Activated CD4-positive, alpha-beta memory T cell treated with anti-CD3 and anti-CD28 coated beads, Interleukin-2, amount 10 ng/mL, durations not matched to agents 7 days and 5 days (primary cell): ENCODE measurements around the gene MTA2. TPM values are rescaled to one million over a fixed set of nuclear protein-coding genes. Genes with fewer than 3 reads are reported as not detected.
"Not testable (repeated sequence)": the region's sequence is repeated elsewhere in the genome, so short reads cannot be mapped to it uniquely, and the experiment has no call there.

Source experiments
- CTCF ChIA-PET: fragments of 350-600 bp; sonication (Branson Sonifier 250); formaldehyde crosslinking; loops from one replicate; lab custom pipeline; 2021; ENCODE audit warnings: antibody characterized with exemption, inconsistent platforms; lab: Charles Lee
- POLR2A ChIA-PET: fragments of 350-600 bp; sonication (Branson Sonifier 250); formaldehyde crosslinking; loops from one replicate; lab custom pipeline; 2021; ENCODE audit warnings: antibody characterized with exemption; lab: Charles Lee
- DNase-seq: peaks from one replicate; pipeline ENCODE4 v3.0.0-alpha.2; 2020
- H3K27ac Mint-ChIP-seq: one replicate; pipeline ENCODE4 v1.8.0; 2021; ENCODE audit warnings: mild to moderate bottlenecking, mixed read lengths
- H3K27me3 Mint-ChIP-seq: one replicate; pipeline ENCODE4 v1.8.0; 2021; ENCODE audit warnings: mixed read lengths
- H3K36me3 Mint-ChIP-seq: one replicate; pipeline ENCODE4 v1.8.0; 2021; ENCODE audit warnings: low read depth, mixed read lengths
- H3K4me1 Mint-ChIP-seq: one replicate; pipeline ENCODE4 v1.8.0; 2021; ENCODE audit warnings: mixed read lengths
- H3K4me3 Mint-ChIP-seq: one replicate; pipeline ENCODE4 v1.8.0; 2021; ENCODE audit warnings: mild to moderate bottlenecking, mixed read lengths
- H3K9me3 Mint-ChIP-seq: one replicate; pipeline ENCODE4 v1.8.0; 2021; ENCODE audit warnings: mixed read lengths
- total RNA-seq, 2 experiments: library from RNA; stranded (reverse); gene quantifications; one replicate each; pipeline ENCODE4 v1.2.3, GENCODE V29; 2021

MTA2 gene
- total RNA-seq, 2 experiments from 2014 or later = 226 TPM

DNA sequence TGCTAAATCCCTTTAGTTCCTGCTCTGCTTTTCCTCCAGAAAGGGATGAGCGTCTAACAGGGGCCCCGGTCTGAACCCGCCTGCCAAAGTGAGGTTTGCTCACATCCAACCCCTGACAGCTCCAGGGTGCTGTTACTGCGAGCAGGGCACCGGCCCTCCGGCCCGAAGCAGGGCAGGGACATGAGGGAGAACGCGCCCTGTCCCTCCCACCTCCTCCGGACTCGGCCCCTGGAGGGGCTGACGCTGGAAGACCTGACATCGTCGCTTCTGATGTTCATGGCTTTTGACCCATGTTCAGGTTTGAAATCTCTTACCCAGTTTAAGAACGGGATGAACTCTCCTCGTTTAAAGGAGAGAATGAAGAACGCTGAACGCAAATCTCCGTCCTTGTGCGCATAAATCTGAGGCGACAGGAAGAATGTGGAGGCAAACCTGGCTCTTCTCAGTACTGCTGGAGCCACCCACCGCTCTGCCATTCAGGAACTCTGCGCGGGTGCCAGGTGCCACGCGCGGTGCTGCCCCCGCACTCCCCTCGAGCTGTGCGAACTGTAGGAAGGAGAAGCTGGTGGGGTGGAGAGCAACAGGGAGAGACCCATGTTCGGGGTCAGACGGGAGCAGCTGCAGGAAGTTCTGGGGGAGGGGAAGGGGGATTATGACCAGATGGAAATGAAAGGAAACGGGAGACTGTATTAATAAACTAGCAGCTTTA is 27.1 kb downstream of the MTA2 start:
- H3K9me3 Mint-ChIP-seq = no peaks in the 10 kb centered on the region
- CTCF ChIA-PET = interaction anchor here (0.9 to 3.9 kb wide), 15 partner anchors 14 to 287 kb away, joined by 3 to 20 read pairs (median 6); partner anchors contain the start of genes C11orf98, CSKMT, LBHD1 and MTA2
- POLR2A ChIA-PET = interaction anchor here (0.9 to 7.8 kb wide), 32 partner anchors 11 to 307 kb away, joined by 3 to 130 read pairs (median 4); partner anchors contain the start of genes AHNAK, B3GAT3, C11orf98 and CSKMT
- H3K27me3 Mint-ChIP-seq = no peaks in the 10 kb centered on the region
- no peak for DNase-seq
- peak overlapping the region; percentile 94 for H3K4me3 Mint-ChIP-seq
- H3K27ac Mint-ChIP-seq = peak overlapping the region; percentile 91
- H3K4me1 Mint-ChIP-seq = peaks cover 53% of the 10 kb centered on the region
- H3K36me3 Mint-ChIP-seq = peaks cover 76% of the 10 kb centered on the region

DNA sequence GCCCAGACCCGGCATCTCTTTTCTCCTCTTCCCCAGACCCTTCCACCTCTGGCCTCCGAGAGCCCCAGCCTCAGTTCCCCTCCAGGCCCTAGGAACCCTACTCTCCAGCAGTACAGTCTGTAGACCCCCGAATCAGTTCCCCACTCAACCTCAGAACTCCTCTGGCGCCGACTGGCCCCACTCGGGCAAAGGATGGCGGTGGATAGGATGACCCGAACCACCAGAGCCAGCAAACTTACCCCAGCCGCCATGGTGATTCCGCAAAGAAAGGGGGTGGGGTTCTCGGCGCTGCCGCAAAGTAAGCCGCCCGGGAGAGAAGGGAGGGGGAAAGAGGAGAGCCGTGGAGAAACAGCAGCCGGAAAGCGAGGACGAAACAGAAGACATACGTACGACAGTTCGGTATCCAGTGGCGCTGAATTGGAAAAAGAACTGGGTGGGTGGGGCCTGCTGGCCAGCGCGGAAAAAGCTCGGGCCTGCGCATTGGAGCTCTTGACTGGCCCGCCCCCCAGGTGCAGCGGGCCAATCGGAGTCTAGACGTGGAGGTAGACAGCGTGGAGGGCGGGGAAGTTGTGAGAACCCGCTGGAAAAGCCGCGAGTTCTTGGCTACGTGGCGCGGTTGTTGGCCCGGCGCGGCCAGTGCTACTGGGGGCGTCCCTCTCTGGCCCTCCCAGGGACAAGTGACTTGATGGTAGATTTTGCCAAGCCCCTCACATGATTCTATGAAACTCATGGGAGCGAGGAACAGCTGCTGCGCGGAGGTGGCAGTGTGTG is 27.9 kb downstream of the MTA2 start, which contains the start of gene EEF1G:
Gene EEF1G, minus strand, starts transcription at position 300 of the 771 bp plus-strand sequence. Its CDS starts 49 bp downstream, at position 251.
- H3K36me3 Mint-ChIP-seq = peaks cover 80% of the 10 kb centered on the region
- POLR2A ChIA-PET = interaction anchor here (0.6 to 7.8 kb wide), 30 partner anchors 12 to 308 kb away, joined by 3 to 130 read pairs (median 4); partner anchors contain the start of genes AHNAK, B3GAT3, C11orf98 and CSKMT

DNA sequence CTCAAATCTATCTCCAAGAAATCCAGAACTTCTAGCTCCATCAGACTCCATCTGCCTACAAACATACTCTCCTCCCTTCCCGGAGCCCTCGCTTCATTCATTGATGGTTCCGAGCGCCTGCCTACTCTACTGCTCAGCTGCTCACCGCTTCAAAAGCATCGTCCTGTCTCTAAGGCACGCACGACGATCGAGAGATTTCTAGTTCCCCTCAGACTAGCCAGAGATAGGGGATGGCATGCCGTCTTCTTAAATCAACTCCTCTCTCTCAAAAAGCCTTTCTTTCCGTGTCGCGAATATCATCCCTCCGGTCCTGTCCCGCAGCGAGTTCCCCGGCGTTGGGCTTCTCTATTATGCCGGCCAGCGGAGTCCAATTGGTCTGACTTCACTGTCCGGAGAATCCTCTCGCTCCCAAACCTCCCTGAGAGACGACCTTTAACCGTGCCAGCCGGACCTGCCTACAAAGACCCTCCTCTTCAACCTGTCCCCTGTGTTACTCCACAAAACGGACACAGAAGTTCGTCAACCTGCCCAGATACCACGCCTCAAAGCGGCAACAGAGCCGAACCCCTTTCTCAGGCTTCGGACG is 28.6 kb downstream of the MTA2 start:
- Mint-ChIP-seq H3K27ac (peak overlapping the region; percentile 91), H3K4me3 (peak overlapping the region; percentile 94), H3K4me1 (peaks cover 62% of the 10 kb centered on the region), H3K36me3 (peaks cover 79% of the 10 kb centered on the region), H3K27me3 (no peaks in the 10 kb centered on the region), H3K9me3 (no peaks in the 10 kb centered on the region)
- peak; percentile 39 for DNase-seq
- ChIA-PET POLR2A (interaction anchor here (0.5 to 7.8 kb wide), 37 partner anchors 12 to 309 kb away, joined by 3 to 130 read pairs (median 4); partner anchors contain the start of genes AHNAK, B3GAT3, C11orf98 and CSKMT), CTCF (interaction anchor here (0.6 to 3.9 kb wide), 15 partner anchors 13 to 289 kb away, joined by 3 to 20 read pairs (median 6); partner anchors contain the start of genes LBHD1, TUT1, UQCC3 and ZBTB3)

More for the DNA sequence above, 27.9 kb downstream of the MTA2 start, which contains the start of gene EEF1G:
- Mint-ChIP-seq H3K4me1 (peaks cover 58% of the 10 kb centered on the region), H3K27ac (peak within 1 kb of the TSS; percentile 91), H3K4me3 (peak within 1 kb of the TSS; percentile 94), H3K9me3 (no peaks in the 10 kb centered on the region), H3K27me3 (no peaks in the 10 kb centered on the region)
- DNase-seq = peak; percentile 99
- CTCF ChIA-PET = interaction anchor here (0.6 to 3.9 kb wide), 15 partner anchors 13 to 288 kb away, joined by 3 to 20 read pairs (median 6); partner anchors contain the start of genes C11orf98, CSKMT, LBHD1 and MTA2

DNA sequence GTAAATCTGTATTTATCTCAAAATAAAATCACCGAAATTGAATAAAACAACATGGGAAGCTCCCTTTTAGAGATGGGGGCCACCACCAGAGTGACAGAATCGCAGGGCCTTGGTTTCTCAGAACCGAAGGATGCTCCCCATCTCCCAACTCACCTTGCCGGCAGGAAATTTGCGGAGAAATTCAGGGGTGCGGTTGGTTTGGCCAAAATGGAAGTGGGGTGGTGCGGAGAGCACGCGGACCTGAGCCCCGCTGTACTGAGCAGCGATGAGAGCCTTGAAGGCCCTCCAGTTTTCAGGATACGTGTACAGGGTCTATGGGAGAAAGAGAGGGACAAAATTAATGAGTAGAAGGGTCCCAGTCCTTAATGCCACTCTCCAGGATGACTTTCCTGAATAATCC is 29.2 kb downstream of the MTA2 start:
- H3K27ac Mint-ChIP-seq = peak overlapping the region; percentile 91
- peaks cover 76% of the 10 kb centered on the region for H3K36me3 Mint-ChIP-seq

DNA sequence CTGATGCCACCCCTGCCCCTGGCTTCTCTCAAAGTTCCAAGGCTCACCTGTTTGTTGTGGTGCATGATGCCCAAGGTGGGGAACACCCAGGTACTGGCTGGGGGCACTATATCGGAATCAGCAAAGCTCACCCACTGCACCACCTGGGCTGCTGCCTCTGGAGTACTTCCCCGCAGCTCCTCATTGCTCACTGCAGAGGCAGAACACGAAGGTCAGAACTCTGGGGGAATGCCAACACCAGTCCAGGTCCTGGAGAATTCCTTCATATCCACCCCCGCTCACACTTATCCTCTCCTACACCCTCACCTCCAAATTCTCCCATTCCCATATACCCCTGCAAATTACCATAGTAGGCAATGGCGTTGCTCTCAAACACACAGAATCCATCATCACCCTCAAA is 30.2 kb downstream of the MTA2 start:
- ChIA-PET POLR2A (interaction anchor here (1.8 to 6.8 kb wide), 4 partner anchors 15 to 147 kb away, joined by 5 to 130 read pairs (median 16); partner anchors contain the start of gene TUT1), CTCF (interaction anchor here (0.9 to 2.6 kb wide), 4 partner anchors 11 to 146 kb away, joined by 3 to 13 read pairs (median 7); no protein-coding TSS in a partner anchor)
- Mint-ChIP-seq H3K4me1 (peaks cover 70% of the 10 kb centered on the region), H3K27ac (peak overlapping the region; percentile 91), H3K36me3 (peaks cover 77% of the 10 kb centered on the region), H3K4me3 (peak overlapping the region; percentile 94)
- not testable (repeated sequence) for H3K27me3 Mint-ChIP-seq, DNase-seq, H3K9me3 Mint-ChIP-seq

More for the DNA sequence above, 29.2 kb downstream of the MTA2 start:
- Mint-ChIP-seq H3K9me3 (no peaks in the 10 kb centered on the region), H3K27me3 (no peaks in the 10 kb centered on the region), H3K4me1 (peaks cover 64% of the 10 kb centered on the region), H3K4me3 (peak overlapping the region; percentile 94)
- CTCF ChIA-PET = interaction anchor here (0.9 to 3.9 kb wide), 5 partner anchors 15 to 177 kb away, joined by 3 to 20 read pairs (median 6); partner anchors contain the start of gene TUT1
- no peak for DNase-seq
- POLR2A ChIA-PET = interaction anchor here (0.5 to 7.8 kb wide), 13 partner anchors 16 to 303 kb away, joined by 3 to 130 read pairs (median 4); partner anchors contain the start of genes C11orf98, CSKMT, LBHD1 and TUT1

DNA sequence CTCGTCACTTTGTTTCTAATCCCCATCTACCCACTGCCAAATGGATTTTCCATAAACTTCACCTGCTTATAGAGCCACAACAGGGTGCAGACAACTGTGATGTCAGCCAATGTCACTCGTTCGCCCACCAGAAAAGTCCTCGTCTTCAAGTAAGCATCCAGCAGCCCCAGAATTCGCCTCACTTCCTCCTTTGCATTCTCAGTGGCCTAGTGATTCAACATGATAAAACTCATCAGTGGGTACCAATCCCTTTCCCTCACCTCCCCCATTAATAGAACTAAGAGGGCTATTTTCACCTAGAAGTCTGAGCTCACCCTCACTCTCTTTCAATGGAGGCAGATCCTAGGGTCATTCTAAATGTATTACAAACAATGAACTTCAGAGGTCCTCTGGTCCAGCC is 30.8 kb downstream of the MTA2 start:
- ChIA-PET CTCF (interaction anchor here (0.8 to 2.6 kb wide), 8 partner anchors 10 to 176 kb away, joined by 3 to 13 read pairs (median 4); no protein-coding TSS in a partner anchor), POLR2A (interaction anchor here (1.1 to 6.8 kb wide), 4 partner anchors 15 to 27 kb away, joined by 3 to 130 read pairs (median 16); partner anchors contain the start of gene TUT1)
- Mint-ChIP-seq H3K4me3 (peak overlapping the region; percentile 94), H3K27ac (peak overlapping the region; percentile 91), H3K36me3 (peaks cover 79% of the 10 kb centered on the region), H3K4me1 (peaks cover 76% of the 10 kb centered on the region)
- DNase-seq, H3K9me3 Mint-ChIP-seq, H3K27me3 Mint-ChIP-seq: not testable (repeated sequence)

DNA sequence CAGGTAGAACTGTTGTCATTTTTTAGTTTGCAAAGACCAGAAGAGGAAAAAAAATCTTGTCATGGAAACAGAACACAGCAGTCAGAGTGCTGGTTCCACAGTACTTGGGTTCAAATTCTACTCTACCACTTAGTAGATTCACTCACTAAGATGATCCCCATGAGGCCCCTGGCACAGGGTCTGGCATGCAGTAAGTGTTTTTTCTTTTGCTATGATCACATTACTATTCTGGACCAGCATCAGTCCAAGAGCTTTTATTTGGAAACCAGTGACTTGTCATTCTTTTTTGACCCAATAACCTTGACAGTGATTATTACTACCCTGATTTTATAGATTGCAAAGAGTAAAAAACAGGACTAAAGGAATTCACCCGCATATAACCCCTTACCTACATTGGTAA is 32.1 kb downstream of the MTA2 start:
- Mint-ChIP-seq H3K4me1 (peaks cover 71% of the 10 kb centered on the region), H3K9me3 (no peaks in the 10 kb centered on the region), H3K27me3 (no peaks in the 10 kb centered on the region), H3K36me3 (peaks cover 84% of the 10 kb centered on the region), H3K4me3 (no peak overlapping the region), H3K27ac (peak overlapping the region; percentile 26)
- DNase-seq = no peak
- POLR2A ChIA-PET = interaction anchor here (1.2 to 6.8 kb wide), 5 partner anchors 13 to 184 kb away, joined by 3 to 130 read pairs (median 13); partner anchors contain the start of genes TUT1 and ZBTB3
- CTCF ChIA-PET = interaction anchor here (0.7 to 2.6 kb wide), 11 partner anchors 9 to 311 kb away, joined by 3 to 13 read pairs (median 5); partner anchors contain the start of genes SLC3A2 and TUT1

DNA sequence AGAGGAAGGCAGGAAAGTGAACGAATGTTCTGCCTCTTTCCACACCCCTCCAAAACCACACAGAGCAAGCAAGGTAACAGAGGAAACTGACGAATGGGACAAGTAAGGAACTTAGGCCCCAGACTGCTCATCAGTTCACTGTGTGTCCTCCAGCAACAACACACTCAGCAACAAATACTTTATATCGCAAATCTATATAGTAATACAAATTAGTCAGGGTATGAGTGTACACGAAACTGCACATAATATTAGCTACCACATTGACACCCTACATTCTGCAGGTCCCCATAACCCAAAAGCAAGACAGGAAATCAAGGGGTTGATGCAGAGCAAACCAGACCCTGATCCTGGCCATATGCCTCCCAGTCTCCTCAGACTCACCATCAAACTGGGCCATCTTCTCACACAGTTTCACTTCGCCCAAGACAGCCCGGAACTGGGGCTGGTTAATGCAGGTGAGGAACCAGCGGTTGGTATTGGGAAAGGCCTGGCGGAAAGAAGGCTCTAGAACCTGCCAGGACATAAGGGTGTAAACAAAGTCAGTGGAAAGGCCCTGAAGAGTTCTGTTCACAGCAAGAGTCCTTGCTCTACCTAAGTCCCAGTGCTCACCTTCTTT is 34.5 kb downstream of the MTA2 start:
- H3K36me3 Mint-ChIP-seq = peaks cover 78% of the 10 kb centered on the region
- peaks cover 63% of the 10 kb centered on the region for H3K4me1 Mint-ChIP-seq
- ChIA-PET CTCF (interaction anchor here (0.8 to 3.3 kb wide), 5 partner anchors 10 to 173 kb away, joined by 3 to 15 read pairs (median 4); no protein-coding TSS in a partner anchor), POLR2A (interaction anchor here (0.9 to 2.1 kb wide), 10 partner anchors 12 to 274 kb away, joined by 3 to 8 read pairs (median 4); partner anchors contain the start of genes C11orf98, CSKMT, LBHD1 and TUT1)
- H3K27ac Mint-ChIP-seq = peak overlapping the region; percentile 73
- no peaks in the 10 kb centered on the region for H3K9me3 Mint-ChIP-seq
- no peaks in the 10 kb centered on the region for H3K27me3 Mint-ChIP-seq
- no peak for DNase-seq
- peak overlapping the region; percentile 9 for H3K4me3 Mint-ChIP-seq

DNA sequence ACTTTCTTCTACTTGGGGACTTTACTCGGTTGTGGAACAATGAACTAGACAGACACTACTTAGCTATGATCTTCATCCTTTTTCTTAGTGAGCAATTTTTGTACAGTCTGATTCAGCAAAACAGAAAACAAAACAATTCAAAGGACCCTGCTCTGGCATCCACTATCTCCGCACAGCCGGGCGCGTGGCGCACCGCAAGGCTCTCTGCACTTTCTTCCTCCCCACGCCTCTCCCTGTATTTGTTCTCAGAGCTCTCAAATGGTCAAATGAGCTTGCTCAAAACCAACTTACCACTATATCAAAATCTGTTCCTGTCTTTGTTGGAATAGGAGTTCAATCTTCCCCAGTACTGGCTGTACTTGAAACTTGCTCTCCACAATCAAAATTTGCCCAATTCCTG is 35.4 kb downstream of the MTA2 start:
- no peak overlapping the region for H3K4me3 Mint-ChIP-seq
- DNase-seq = no peak
- H3K4me1 Mint-ChIP-seq = peaks cover 58% of the 10 kb centered on the region
- peaks cover 75% of the 10 kb centered on the region for H3K36me3 Mint-ChIP-seq
- ChIA-PET POLR2A (interaction anchor here (0.6 to 2.1 kb wide), 9 partner anchors 9 to 275 kb away, joined by 3 to 6 read pairs (median 4); partner anchors contain the start of genes C11orf98, CSKMT, LBHD1 and TUT1), CTCF (interaction anchor here (0.8 to 3.3 kb wide), 5 partner anchors 9 to 172 kb away, joined by 3 to 15 read pairs (median 4); no protein-coding TSS in a partner anchor)
- no peaks in the 10 kb centered on the region for H3K9me3 Mint-ChIP-seq
- peak overlapping the region; percentile 73 for H3K27ac Mint-ChIP-seq
- no peaks in the 10 kb centered on the region for H3K27me3 Mint-ChIP-seq

DNA sequence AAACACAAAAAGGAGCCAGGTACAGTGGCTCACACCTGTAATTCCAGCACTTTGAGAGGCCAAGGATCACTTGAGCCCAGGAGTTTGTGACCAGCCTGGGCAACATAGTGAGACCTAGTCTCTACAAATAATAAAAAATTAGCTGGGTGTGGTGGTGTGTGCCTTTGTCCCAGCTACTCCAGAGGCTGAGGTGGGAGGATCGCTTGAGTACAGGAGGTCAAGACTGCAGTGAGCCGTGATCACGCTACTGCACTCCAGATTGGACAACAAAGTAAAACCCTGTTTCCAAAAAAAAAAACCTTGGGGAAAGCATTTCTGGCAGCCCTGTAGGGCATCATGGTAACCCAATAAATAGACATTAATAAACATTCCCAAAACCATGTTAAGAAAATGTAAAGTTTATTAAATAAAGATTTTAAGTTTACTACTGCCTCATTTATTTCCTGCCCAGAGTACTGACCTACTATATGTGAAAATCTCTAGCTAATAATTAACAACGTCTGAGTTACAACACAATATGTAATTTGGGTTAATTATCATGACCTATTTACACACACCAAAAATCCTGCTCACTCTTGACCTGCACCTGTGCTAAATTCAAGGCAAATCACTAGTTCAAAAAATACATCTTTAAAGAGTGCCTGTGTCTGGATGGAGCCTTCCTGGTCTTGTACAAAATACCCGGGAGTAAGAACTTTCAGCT is 36.4 kb downstream of the MTA2 start:
- Mint-ChIP-seq H3K27ac (peak overlapping the region; percentile 73), H3K4me3 (no peak overlapping the region)

More for the DNA sequence above, 36.4 kb downstream of the MTA2 start:
- H3K27me3 Mint-ChIP-seq = no peaks in the 10 kb centered on the region
- peaks cover 60% of the 10 kb centered on the region for H3K4me1 Mint-ChIP-seq
- H3K9me3 Mint-ChIP-seq = no peaks in the 10 kb centered on the region
- DNase-seq = no peak
- ChIA-PET CTCF (interaction anchor here (1.4 to 3.3 kb wide), 3 partner anchors 23 to 171 kb away, joined by 3 to 15 read pairs (median 10); no protein-coding TSS in a partner anchor), POLR2A (interaction anchor here (1.0 to 1.4 kb wide), 2 partner anchors 10 to 18 kb away, joined by 3 to 5 read pairs; partner anchors contain the start of gene AHNAK)
- H3K36me3 Mint-ChIP-seq = peaks cover 75% of the 10 kb centered on the region
